DOHH2 (cell line): ENCODE measurements around the gene GRIA1.

ENCODE experiments used
- H3F3A ChIP-seq: fragments of 200-600 bp; sonication (generic), shearing (Covaris generic); 2 replicates; pipeline ENCODE4 v1.6.0; 2016; ENCODE audit warnings: antibody characterized with exemption, mild to moderate bottlenecking; ENCODE audit not compliant: control insufficient read depth, insufficient read depth
- H3K27ac ChIP-seq: fragments of 200-600 bp; sonication (generic); 2 replicates; pipeline ENCODE4 v1.5.1; 2014; ENCODE audit warnings: low read depth, mild to moderate bottlenecking, low read length, moderate library complexity
- H3K27me3 ChIP-seq: fragments of 200-600 bp; sonication (generic); 2 replicates; pipeline ENCODE4 v1.6.1; 2014; ENCODE audit warnings: mild to moderate bottlenecking, low read length, mixed read lengths; ENCODE audit not compliant: control insufficient read depth
- H3K36me3 ChIP-seq: fragments of 200-600 bp; sonication (generic); 2 replicates; pipeline ENCODE4 v1.6.1; 2014; ENCODE audit warnings: mild to moderate bottlenecking, low read length, moderate library complexity, mixed read lengths; ENCODE audit not compliant: control insufficient read depth
- H3K4me1 ChIP-seq: fragments of 200-600 bp; sonication (generic); 2 replicates; pipeline ENCODE4 v1.6.1; 2014; ENCODE audit warnings: mild to moderate bottlenecking, low read length, mixed read lengths; ENCODE audit not compliant: control insufficient read depth
- H3K4me2 ChIP-seq: fragments of 200-600 bp; sonication (generic); 2 replicates; pipeline ENCODE4 v1.6.0; 2014; ENCODE audit warnings: mild to moderate bottlenecking, low read length, moderate library complexity
- H3K4me3 ChIP-seq: fragments of 200-600 bp; sonication (generic); 2 replicates; pipeline ENCODE4 v1.5.1; 2014; ENCODE audit warnings: mild to moderate bottlenecking, low read length, mixed read lengths
- H3K79me2 ChIP-seq: fragments of 200-600 bp; sonication (generic); 2 replicates; pipeline ENCODE4 v1.6.1; 2014; ENCODE audit warnings: mild to moderate bottlenecking, low read length, mixed read lengths; ENCODE audit not compliant: control insufficient read depth
- H3K9me2 ChIP-seq: fragments of 200-600 bp; sonication (generic); replicated peaks from 2 replicates; pipeline ENCODE4 v1.6.1; 2014; ENCODE audit warnings: mild to moderate bottlenecking, low read length, mixed read lengths; ENCODE audit not compliant: control insufficient read depth
- H3K9me3 ChIP-seq: fragments of 200-600 bp; sonication (generic); 2 replicates; pipeline ENCODE4 v1.6.1; 2014; ENCODE audit warnings: antibody characterized with exemption, low read length, mixed read lengths; ENCODE audit not compliant: control insufficient read depth, insufficient read depth
- H4K20me1 ChIP-seq: fragments of 200-600 bp; sonication (generic); 2 replicates; pipeline ENCODE4 v1.6.0; 2014; ENCODE audit warnings: low read depth, mild to moderate bottlenecking, antibody characterized with exemption, low read length, moderate library complexity; ENCODE audit not compliant: control insufficient read depth, insufficient read depth
- EZH2phosphoT487 ChIP-seq: fragments of 200-600 bp; sonication (generic); IDR thresholded peaks from 2 replicates; pipeline ENCODE4 v1.6.1; 2017; ENCODE audit warnings: borderline replicate concordance, mild to moderate bottlenecking, antibody characterized with exemption, low read length, moderate library complexity, mixed read lengths
- TF ChIP-seq, protein P1 (sequence below): fragments of 200-600 bp; sonication (generic); IDR thresholded peaks from one replicate; pipeline ENCODE4 v1.5.1; 2014; ENCODE audit warnings: antibody characterized with exemption, mild to moderate bottlenecking, low read depth, low read length; ENCODE audit not compliant: poor library complexity, severe bottlenecking

Gene GRIA1

DNA sequence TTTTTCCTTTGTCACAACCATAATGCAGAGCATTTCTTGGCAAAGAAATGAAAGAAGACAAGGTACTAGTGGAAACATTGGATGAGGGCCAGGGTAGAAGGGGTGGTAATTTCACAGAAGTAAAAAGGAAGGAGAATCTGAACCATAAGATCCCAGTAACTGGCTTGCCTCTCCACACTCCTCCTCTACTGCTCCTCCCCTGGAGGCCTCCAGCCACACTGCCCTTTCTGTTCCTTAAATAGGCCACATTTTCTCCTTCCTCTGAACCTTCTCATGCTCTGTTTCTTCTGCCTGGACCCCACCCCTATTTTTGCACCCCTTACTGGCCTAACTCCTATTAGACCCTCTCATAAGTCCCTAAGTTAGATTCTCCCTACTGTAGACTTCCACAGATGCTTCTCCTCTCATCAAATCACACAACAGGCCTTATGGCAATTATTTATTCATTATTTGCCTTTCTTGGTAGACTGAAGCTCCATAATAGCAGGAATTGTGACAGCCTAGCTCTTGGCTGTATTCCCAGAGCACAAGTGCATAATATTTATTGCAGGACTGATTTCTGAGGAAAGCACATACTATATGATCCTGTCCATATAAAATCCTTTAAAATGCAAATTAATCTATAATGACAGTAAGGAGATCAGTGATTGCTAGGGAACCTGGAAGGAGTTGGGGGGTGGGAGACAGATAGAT is 31.3 kb upstream of the GRIA1 start:
- Histone ChIP-seq H3K9me3 (no peaks in the 10 kb centered on the region), H3K79me2 (no peaks in the 10 kb centered on the region), H3K4me1 (no peaks in the 10 kb centered on the region), H3K27me3 (no peaks in the 10 kb centered on the region), H3K4me3 (no peak overlapping the region), H3K4me2 (no peak overlapping the region), H3F3A (no peaks in the 10 kb centered on the region), H4K20me1 (no peaks in the 10 kb centered on the region), H3K27ac (no peak overlapping the region), H3K9me2 (no peaks in the 10 kb centered on the region), H3K36me3 (no peaks in the 10 kb centered on the region)
- TF ChIP-seq, protein P1, sequence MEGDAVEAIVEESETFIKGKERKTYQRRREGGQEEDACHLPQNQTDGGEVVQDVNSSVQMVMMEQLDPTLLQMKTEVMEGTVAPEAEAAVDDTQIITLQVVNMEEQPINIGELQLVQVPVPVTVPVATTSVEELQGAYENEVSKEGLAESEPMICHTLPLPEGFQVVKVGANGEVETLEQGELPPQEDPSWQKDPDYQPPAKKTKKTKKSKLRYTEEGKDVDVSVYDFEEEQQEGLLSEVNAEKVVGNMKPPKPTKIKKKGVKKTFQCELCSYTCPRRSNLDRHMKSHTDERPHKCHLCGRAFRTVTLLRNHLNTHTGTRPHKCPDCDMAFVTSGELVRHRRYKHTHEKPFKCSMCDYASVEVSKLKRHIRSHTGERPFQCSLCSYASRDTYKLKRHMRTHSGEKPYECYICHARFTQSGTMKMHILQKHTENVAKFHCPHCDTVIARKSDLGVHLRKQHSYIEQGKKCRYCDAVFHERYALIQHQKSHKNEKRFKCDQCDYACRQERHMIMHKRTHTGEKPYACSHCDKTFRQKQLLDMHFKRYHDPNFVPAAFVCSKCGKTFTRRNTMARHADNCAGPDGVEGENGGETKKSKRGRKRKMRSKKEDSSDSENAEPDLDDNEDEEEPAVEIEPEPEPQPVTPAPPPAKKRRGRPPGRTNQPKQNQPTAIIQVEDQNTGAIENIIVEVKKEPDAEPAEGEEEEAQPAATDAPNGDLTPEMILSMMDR, result no peak
- no peak for TF ChIP-seq EZH2phosphoT487

DNA sequence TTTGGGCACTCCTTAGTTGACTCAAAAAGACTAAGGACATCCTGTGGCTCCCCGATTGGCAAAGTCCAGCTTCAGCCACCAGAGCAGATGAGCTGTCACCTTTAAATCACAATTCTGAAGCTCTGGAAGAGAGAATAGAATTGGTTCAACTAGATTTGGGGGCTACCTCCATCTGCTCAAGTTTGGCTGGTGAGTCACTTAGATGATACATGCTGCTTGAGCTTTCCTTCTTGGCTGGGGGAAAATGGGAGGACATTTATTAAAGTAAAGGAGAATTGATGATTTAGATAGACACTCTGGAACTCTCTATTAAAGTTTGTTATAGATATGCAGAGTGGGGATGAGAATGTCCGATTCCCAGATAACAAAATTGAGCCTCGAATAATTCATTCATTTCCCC is 30.0 kb upstream of the GRIA1 start:
- H3K4me3 ChIP-seq, result no peak overlapping the region
- no peaks in the 10 kb centered on the region for H3K4me1 ChIP-seq
- TF ChIP-seq, protein P1, result no peak
- TF ChIP-seq EZH2phosphoT487, result no peak

DNA sequence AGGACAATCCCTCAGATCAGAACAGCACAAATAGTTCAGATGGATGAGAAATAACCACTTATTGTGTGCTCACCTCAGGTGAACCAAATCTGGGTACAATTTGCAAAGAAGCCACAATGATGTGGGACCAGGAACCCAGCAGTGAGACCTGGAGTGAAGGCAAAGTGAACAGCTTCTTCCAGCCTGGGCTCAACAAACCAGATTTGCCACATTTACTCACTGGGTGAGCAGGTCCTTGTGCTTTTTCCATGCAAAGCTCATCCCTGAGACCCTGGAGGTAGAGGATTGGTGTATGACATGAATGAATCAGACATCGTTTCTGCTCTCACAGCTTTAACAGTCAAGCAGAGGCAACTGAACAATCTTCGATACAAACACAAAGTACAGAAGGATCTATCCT is 29.1 kb upstream of the GRIA1 start:
- Histone ChIP-seq H3K27me3 (no peaks in the 10 kb centered on the region), H3K27ac (no peak overlapping the region), H3K36me3 (no peaks in the 10 kb centered on the region), H4K20me1 (no peaks in the 10 kb centered on the region), H3K9me2 (no peaks in the 10 kb centered on the region), H3F3A (no peaks in the 10 kb centered on the region), H3K79me2 (no peaks in the 10 kb centered on the region), H3K9me3 (no peaks in the 10 kb centered on the region), H3K4me3 (no peak overlapping the region), H3K4me2 (no peak overlapping the region), H3K4me1 (no peaks in the 10 kb centered on the region)
- TF ChIP-seq EZH2phosphoT487, result no peak
- TF ChIP-seq, protein P1, result no peak

More for the DNA sequence above, 30.0 kb upstream of the GRIA1 start:
- Histone ChIP-seq H3K9me2 (no peaks in the 10 kb centered on the region), H3K4me2 (no peak overlapping the region), H3K27ac (no peak overlapping the region), H3K79me2 (no peaks in the 10 kb centered on the region), H3F3A (no peaks in the 10 kb centered on the region), H3K27me3 (no peaks in the 10 kb centered on the region), H3K9me3 (no peaks in the 10 kb centered on the region), H4K20me1 (no peaks in the 10 kb centered on the region), H3K36me3 (no peaks in the 10 kb centered on the region)
